Measurements from ENCODE around the gene ATP6V1C2. TPM values are rescaled to one million over a fixed set of nuclear protein-coding genes. Genes with fewer than 3 reads are reported as not detected.

ATP6V1C2 gene
- polyA plus RNA-seq, 1 donor from 2014 or later, result not detected

GRCh38 chr2:10712185-10712809 lies 9.1 kb upstream of the ATP6V1C2 start:
- Histone ChIP-seq H3K27me3 (ENCODE audit: insufficient read depth, low read depth, low read length) (peaks cover under 1% of the 10 kb centered on the region), H3K9me3 (ENCODE audit: low read length) (no peaks in the 10 kb centered on the region), H3K9ac (ENCODE audit: low read length) (no peak overlapping the region), H3K4me3 (ENCODE audit: low read length) (no peak overlapping the region), H3K27ac (ENCODE audit: low read length) (no peak overlapping the region), H3K4me2 (ENCODE audit: low read length) (no peak overlapping the region), H3F3A (ENCODE audit: insufficient read depth, low read length, poor library complexity, severe bottlenecking) (no peaks in the 10 kb centered on the region), H4K20me1 (ENCODE audit: insufficient read depth) (no peaks in the 10 kb centered on the region), H2AFZ (ENCODE audit: low read depth, low read length) (no peak overlapping the region), H3K9me2 (ENCODE audit: insufficient read depth, low read length) (no peaks in the 10 kb centered on the region), H3K79me2 (replicated peaks; ENCODE audit: insufficient read depth, low read length) (no peaks in the 10 kb centered on the region), H3K36me3 (ENCODE audit: insufficient read depth, low read length) (no peaks in the 10 kb centered on the region)
- TF ChIP-seq POLR2AphosphoS5 (IDR thresholded peaks at IDR 0.05) (no peak), REST (IDR thresholded peaks at IDR 0.05; ENCODE audit: borderline replicate concordance) (no peak), SMC3 (conservative IDR thresholded peaks at IDR 0.05; ENCODE audit: poor library complexity) (no peak), MXI1 (conservative IDR thresholded peaks at IDR 0.05; ENCODE audit: poor library complexity, severe bottlenecking) (no peak), CTCF (IDR thresholded peaks at IDR 0.05; ENCODE audit: poor library complexity, severe bottlenecking) (no peak), EZH2 (IDR thresholded peaks at IDR 0.05; ENCODE audit: borderline replicate concordance, insufficient read depth, low read length, poor library complexity, severe bottlenecking) (no peak), EP300 (conservative IDR thresholded peaks at IDR 0.05; ENCODE audit: poor library complexity, severe bottlenecking) (no peak), RAD21 (conservative IDR thresholded peaks at IDR 0.05) (no peak)

GRCh38 chr2:10716581-10716980 lies 4.8 kb upstream of the ATP6V1C2 start:
- Histone ChIP-seq H3K79me2 (replicated peaks; ENCODE audit: insufficient read depth, low read length) (no peaks in the 10 kb centered on the region), H3K27me3 (ENCODE audit: insufficient read depth, low read depth, low read length) (peaks cover 23% of the 10 kb centered on the region)
- TF ChIP-seq POLR2AphosphoS5 (IDR thresholded peaks at IDR 0.05), result no peak
- TF ChIP-seq EZH2 (IDR thresholded peaks at IDR 0.05; ENCODE audit: borderline replicate concordance, insufficient read depth, low read length, poor library complexity, severe bottlenecking), result no peak
- TF ChIP-seq SMC3 (conservative IDR thresholded peaks at IDR 0.05; ENCODE audit: poor library complexity), result no peak
- no peak for TF ChIP-seq EP300 (conservative IDR thresholded peaks at IDR 0.05; ENCODE audit: poor library complexity, severe bottlenecking)
- TF ChIP-seq CTCF (IDR thresholded peaks at IDR 0.05; ENCODE audit: poor library complexity, severe bottlenecking), result no peak
- TF ChIP-seq RAD21 (conservative IDR thresholded peaks at IDR 0.05), result no peak
- no peak for TF ChIP-seq TAF1 (IDR thresholded peaks at IDR 0.05; ENCODE audit: low read depth)
- TF ChIP-seq REST (IDR thresholded peaks at IDR 0.05; ENCODE audit: borderline replicate concordance), result no peak
- TF ChIP-seq MXI1 (conservative IDR thresholded peaks at IDR 0.05; ENCODE audit: poor library complexity, severe bottlenecking), result no peak

More at GRCh38 chr2:10716581-10716980, 4.8 kb upstream of the ATP6V1C2 start:
- H3K9me3 ChIP-seq (ENCODE audit: low read length), result no peaks in the 10 kb centered on the region
- H2AFZ ChIP-seq (ENCODE audit: low read depth, low read length), result no peak overlapping the region
- H3K36me3 ChIP-seq (ENCODE audit: insufficient read depth, low read length), result no peaks in the 10 kb centered on the region
- H4K20me1 ChIP-seq (ENCODE audit: insufficient read depth), result no peaks in the 10 kb centered on the region
- H3K27ac ChIP-seq (ENCODE audit: low read length), result no peak overlapping the region
- H3K9ac ChIP-seq (ENCODE audit: low read length), result no peak overlapping the region
- no peak overlapping the region for H3K4me2 ChIP-seq (ENCODE audit: low read length)
- H3K4me3 ChIP-seq (ENCODE audit: low read length), result no peak overlapping the region
- no peaks in the 10 kb centered on the region for H3F3A ChIP-seq (ENCODE audit: insufficient read depth, low read length, poor library complexity, severe bottlenecking)
- H3K9me2 ChIP-seq (ENCODE audit: insufficient read depth, low read length), result no peaks in the 10 kb centered on the region

All from neural cell (in vitro differentiated cells).